Prostate gland (tissue), 1 donor: ENCODE data around the gene TPCN1.

Experiments
- POLR2A ChIP-seq: fragments of 450-650 bp; IDR thresholded peaks from one replicate; pipeline ENCODE4 v1.6.1; 2016; ENCODE audit warnings: antibody characterized with exemption, mild to moderate bottlenecking
- POLR2AphosphoS5 ChIP-seq: sonication (generic); formaldehyde crosslinking; IDR thresholded peaks from one replicate; pipeline ENCODE4 v1.6.1; 2017; ENCODE audit warnings: antibody characterized with exemption

- no peak for TF ChIP-seq POLR2A
- TF ChIP-seq POLR2AphosphoS5 = no peak
Observed at GRCh38 chr12:113220593-113221180, 577 bp upstream of the TPCN1 start.
